Omental fat pad (tissue), 4 donors: ENCODE results near the gene FGF2. TPM values are rescaled to one million over a fixed set of nuclear protein-coding genes. Genes with fewer than 3 reads are reported as not detected.

ENCODE experiments used
- ATAC-seq: fragments of 150-250 bp; one replicate; pipeline ENCODE4 v1.9.1; 2016; ENCODE audit warnings: mild to moderate bottlenecking, moderate library complexity; ENCODE audit not compliant: low FRiP score
- DNase-seq: peaks from one replicate; pipeline ENCODE4 v3.0.0-alpha.2; 2019; ENCODE audit warnings: low spot score
- CTCF ChIP-seq, 3 donors: fragments of 450-650 bp; IDR thresholded peaks; one replicate each; pipeline ENCODE4 v1.5.1; 2016 to 2017; ENCODE audit warnings: antibody characterized with exemption in 3 of 3, mild to moderate bottlenecking in 3 of 3, moderate library complexity in 2 of 3
- total RNA-seq, 4 donors: library from RNA; depleted of rRNA; stranded (reverse); fragments of >200 nt; gene quantifications; one replicate each; pipeline ENCODE4 v1.1.0, GENCODE V29; 2016

The FGF2 gene
- total RNA-seq, 4 donors from 2014 or later = 22.0 to 50.9 (median 27.7) TPM

GRCh38 chr4:122912810-122913575 lies 86.4 kb downstream of the FGF2 start:
- no peak for TF ChIP-seq CTCF (IDR thresholded peaks at IDR 0.05)
- ATAC-seq (no peak), DNase-seq (no peak)

- TF ChIP-seq CTCF (IDR thresholded peaks at IDR 0.05) = no peak
- ATAC-seq = peak; percentile 67
- no peak for DNase-seq
Measured at GRCh38 chr4:122914292-122914904, 87.8 kb downstream of the FGF2 start.

- no peak for ATAC-seq
- DNase-seq = no peak
- TF ChIP-seq CTCF (IDR thresholded peaks at IDR 0.05) = no peak
Measured at GRCh38 chr4:122914938-122915337, 88.3 kb downstream of the FGF2 start.

- DNase-seq (no peak), ATAC-seq (no peak)
- TF ChIP-seq CTCF (IDR thresholded peaks at IDR 0.05) = no peak
Measured at GRCh38 chr4:122917731-122918130, 91.1 kb downstream of the FGF2 start.

GRCh38 chr4:122920473-122920872 lies 93.8 kb downstream of the FGF2 start:
- no peak for TF ChIP-seq CTCF (IDR thresholded peaks at IDR 0.05)
- ATAC-seq = no peak

DNA sequence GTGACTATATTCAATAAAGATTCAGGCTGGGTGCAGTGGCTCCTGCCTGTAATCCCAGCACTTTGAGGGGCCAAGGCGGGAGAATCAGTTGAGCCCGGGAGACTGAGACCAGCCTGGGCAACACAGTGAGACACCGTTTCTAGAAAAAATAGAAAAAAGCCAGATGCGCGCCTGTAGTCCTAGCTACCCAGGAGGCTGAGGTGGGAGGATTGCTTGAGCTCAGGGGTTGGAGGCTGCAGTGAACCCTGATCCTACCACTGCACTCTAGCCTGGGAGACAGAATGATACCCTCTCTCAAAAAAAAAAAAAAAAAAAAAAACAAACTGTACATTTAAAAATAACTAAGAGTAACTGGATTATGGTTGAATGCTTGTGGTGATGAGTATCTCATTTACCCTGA lies 94.7 kb downstream of the FGF2 start:
- no peak for TF ChIP-seq CTCF (IDR thresholded peaks at IDR 0.05)
- DNase-seq = no peak
- no peak for ATAC-seq

More at GRCh38 chr4:122920473-122920872, 93.8 kb downstream of the FGF2 start:
- no peak for DNase-seq
